NCI-H345 treated with DMSO at 0.1 percent for 48 hours (cell line): ENCODE measurements around the gene KDM5A.
"Not testable (repeated sequence)": the region's sequence is repeated elsewhere in the genome, so short reads cannot be mapped to it uniquely, and the experiment has no call there.

Source experiments
- DNase-seq: peaks from one replicate; lab custom pipeline; 2025; ENCODE audit not compliant: unreplicated experiment; lab: John Stamatoyannopoulos, UW

Gene KDM5A

DNA sequence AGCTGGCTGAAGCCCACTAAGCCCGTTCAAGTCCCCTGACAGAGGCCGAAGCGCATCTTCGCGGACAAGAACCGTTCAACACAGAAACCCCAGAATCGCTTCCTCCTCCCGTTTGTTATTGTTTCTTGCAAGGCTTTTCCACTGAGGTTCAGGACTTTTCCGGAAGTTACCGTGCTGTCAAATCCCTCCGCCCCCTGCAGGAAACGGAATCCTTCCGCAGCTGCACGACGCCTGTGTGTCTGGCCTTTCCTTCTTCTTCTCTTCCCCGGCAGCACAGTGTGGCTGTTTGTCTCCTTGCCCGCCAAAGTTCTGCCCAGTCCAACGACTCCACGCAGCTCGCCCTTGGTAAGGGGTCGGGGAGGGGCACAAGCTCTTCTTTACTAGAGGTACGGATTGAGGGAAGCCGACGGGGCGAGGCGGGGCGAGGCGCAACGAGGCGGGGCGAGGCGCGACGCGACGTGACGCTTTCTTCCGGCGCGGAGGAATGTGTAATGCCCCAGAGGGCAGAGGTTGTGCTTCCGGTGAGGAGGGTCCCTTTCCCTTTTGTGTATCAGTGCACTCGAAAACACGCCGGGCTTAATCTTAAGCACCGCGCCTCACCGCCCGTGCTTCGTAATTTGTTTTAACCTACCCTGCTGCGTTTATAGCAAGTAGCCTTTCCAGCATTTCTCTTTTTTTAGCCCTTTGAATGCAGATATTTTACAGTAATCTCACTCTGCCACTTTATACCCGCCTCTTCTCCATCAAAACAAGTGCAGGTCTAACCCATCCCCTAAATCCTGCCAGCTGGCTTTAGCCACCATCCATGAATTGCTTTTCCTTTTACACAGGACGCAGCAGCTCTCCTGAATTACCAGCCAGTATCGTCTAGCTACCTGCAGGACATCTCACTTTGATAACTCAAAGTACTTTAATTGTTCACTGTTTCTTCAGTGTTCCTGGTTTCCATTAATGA lies at the start of gene KDM5A:
TSS of gene KDM5A (minus strand) at position 179 of the 955 bp plus-strand sequence. CDS start 229 bp downstream, outside the sequence.
- DNase-seq: no peak

DNA sequence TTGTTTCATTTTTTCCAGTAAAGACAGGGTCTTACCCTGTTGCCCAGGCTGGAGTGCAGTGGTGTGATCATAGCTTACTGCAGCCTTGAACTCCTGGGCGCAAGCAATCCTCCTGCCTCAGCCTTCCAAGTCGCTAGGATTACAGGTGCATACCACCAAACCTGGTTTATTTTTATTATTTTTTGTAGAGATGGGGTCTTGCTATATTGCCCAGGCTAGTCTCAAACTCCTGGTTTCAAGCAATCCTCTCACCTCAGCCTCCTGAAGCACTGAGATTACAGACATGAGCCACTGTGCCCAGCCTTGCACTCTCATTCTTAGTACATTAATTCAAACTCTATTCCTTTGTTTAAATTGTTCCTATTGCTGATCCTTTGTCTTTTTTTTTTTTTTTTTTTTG lies 46.6 kb upstream of the KDM5A start:
- DNase-seq: not testable (repeated sequence)

DNA sequence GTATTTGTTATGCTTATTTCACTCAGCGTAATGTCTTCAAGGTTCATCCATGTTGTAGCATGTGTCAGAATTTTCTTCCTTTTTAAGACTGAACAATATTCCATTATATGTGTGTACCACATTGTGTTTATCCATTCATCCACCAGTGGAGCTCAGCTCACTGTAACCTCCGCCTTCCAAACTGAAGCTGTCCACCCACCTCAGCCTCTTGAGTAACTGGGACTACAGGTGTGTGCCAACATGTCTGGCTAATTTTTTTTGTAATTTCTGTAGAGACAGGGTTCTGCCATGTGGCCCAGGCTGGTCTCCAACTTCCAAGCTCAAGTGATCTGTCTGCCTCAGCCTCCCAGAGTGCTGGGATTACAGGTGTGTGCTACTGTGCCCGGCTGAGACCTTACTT lies 33.4 kb upstream of the KDM5A start:
- DNase-seq: no peak

DNA sequence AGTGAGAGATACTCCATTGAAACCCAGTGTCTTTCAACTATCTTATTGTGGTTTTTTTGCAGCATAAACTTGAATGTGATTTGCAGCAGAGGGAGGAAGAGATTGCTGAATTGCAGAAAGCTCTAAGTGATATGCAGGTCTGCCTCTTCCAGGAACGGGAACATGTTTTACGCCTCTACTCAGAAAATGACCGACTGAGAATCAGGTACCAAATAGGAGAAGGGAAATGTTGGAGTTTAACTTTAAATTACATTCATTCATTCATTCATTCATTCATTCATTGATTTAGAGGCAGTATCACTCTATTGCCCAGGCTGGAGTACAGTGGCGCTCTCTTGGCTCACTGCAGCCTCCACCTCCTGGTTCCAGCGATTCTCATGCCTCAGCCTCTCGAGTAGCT lies 29.3 kb upstream of the KDM5A start:
- DNase-seq: no peak

DNA sequence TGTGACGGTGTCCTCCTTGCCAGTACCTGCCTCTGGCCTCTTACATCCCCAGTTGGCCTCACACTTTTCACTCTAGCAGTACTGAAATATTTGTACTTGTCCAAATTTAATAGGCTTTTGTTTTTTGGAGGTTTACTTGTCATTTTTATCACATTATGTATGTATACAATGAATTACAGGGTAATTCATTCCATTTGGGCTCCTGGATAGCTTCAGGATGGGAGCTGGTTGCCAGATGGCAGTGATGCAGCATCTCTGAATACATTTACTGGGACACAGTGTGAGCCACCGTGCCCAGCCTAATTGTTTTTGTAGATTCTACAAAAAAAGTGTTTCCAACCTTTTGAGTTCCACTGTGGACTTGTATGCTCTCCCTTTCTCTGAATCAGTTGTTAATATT lies 25.7 kb upstream of the KDM5A start:
- DNase-seq: no peak

DNA sequence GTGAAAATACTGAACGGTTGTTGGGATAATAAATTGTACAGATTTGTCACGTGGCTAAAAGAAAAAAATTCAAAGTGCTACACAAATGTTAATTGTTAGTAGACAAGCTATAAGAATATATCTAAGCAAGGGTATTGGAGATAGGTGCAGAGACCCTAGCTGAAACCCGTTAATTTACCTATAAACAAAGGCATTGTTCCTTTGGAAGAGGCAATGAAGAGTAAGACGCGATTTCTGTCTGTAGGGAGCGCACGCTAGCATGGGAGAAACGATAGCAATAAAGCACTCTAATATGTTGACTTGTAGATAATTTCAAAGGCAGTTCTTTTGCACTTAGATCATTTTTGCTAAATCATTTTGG lies 12.9 kb upstream of the KDM5A start:
- DNase-seq: no peak

DNA sequence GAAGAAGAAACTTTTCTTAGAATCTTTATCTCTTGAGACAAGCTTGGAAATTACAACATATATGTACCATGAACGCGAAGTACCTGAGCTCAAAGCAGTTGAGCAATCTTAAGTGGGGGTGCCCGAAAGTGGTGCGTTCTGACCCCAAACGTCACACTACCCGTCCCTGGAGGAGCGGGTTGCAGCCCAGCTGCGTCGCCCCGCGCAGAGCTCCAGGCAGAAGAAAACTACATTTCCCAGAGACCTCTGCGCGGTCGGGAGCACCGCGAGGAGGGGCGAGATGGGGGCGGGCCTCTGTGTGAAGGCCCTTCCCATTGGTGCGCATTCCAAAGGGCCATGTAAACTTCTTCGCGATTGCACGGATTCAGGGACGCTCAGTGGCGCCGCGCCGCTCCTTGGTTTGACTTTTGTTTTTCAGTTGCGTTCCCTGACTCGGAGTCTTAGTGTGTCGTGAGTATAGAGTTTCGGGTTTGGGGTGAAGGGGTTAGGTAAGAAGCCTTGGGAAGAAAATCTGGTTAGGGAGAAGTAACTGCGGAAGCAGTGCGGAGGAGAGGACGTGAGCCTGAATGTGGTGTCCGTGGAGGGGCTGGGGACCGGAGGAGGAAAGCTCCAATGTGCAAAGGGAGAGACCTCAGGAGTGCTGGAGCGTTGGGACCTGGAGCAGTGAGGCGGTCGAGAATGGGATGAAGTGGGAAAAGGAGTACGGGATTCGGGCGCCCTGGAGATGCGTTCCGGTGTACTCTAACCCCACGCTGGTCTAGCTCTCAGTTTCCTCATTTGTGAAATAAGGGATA lies 12.3 kb upstream of the KDM5A start, which contains the start of gene CCDC77:
TSS of gene CCDC77 (plus strand) at position 410 of the 794 bp plus-strand sequence. CDS start 7,740 bp downstream, outside the sequence.
- DNase-seq: no peak

DNA sequence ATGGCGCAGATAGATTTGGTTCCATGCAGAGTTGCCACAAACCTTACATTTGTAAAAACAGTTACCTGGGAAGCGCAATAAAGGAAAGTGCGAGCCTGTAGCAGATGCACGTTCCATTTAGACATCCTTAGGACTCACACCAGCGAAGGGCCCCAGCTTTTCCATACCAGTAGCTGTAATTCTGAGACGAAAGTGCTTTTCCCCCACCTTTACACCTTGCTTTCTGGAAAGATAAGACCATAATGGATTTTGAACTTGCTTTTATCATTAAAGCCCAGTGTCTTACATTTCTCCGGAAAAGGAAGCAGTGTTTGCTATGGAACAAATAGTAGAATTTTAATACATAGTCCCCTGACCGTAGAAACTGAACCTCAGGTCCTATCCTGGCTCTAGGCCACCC lies 11.7 kb upstream of the KDM5A start:
- DNase-seq: no peak

DNA sequence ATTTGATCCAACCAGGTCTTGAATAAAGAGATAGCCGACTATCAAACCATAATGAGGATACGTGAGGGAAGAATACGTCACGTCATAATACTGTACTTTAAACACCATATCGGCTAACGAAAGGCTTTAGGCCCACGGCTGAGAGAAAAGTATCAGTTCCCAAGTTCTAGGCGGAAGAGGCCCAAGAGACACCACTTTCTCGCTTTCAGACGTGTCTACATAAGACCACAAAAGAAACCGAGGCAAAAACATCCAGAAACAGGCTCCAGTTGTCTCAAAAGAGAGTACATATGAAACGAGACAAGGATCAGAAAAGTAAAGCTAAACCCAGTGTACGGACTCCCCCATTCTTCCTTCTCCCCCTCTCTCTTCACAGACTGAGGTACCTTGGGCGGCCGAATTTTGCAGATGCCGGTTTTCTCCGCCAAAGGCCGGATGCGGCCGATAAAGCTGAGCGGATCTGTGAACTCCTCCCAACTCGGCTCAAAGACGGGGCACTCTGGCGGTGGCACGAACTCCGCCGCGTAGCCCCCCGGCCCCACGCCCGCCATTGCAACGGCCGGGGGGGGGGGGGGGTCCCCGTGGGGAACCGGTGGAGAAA lies 479 bp downstream of the KDM5A start:
- DNase-seq: no peak

DNA sequence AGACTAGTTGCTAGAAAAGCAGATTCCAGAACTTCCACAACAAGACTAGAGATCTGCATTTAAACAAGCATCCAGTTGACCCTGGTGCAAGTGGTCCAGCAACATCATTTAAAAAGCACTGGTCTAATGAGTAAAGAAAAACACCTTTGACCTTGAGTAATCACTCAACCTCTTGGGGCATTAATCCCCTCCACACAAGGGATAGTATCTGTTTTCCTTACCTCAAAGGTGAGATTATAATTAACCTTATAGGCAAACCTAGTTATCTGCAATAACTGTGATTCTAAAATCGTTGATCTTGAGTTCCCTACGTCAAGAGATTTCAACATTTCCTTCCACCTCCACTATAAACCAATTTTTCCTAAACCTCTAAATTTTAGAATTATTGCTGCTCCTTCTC lies 1.1 kb downstream of the KDM5A start:
- DNase-seq: no peak

DNA sequence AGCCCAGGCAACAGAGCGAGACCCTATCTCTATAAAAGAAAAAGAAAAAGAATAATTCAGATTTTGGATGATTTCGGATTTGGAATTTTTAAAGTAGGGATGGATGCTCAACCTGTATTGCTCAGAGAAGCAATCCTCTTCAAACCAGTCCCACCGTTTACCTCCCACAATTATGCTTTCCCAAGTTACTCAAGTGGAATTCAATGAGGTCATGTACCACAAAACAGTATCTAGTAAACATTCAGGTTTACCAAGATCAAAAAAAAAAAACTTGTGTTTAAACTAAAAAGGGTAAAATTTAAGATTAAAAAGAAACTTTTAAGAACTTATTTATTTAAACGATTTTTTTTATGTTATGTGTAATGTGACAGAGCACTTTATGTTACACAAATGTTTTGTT lies 2.5 kb downstream of the KDM5A start:
- no peak for DNase-seq

DNA sequence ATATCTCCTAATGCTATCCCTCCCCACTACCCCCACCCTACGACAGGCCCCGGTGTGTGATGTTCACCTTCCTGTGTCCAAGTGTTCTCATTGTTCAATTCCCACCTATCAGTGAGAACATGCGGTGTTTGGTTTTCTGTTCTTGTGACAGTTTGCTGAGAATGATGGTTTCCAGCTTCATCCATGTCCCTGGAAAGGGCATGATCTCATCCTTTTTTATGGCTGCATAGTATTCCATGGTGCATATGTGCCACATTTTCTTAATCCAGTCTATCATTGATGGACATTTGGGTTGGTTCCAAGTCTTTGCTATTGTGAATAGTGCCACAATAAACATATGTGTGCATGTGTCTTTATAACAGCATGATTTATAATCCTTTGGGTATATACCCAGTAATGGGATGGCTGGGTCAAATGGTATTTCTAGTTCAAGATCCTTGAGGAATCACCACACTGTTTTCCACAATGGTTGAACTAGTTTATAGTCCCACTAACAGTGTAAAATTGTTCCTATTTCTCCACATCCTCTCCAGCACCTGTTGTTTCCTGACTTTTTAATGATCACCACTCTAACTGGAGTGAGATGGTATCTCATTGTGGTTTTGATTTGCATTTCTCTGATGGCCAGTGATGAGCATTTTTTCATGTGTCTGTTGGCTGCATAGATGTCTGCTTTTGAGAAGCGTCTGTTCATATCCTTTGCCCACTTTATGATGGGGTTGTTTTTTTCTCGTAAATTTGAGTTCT lies 18.2 kb downstream of the KDM5A start:
- DNase-seq: not testable (repeated sequence)

DNA sequence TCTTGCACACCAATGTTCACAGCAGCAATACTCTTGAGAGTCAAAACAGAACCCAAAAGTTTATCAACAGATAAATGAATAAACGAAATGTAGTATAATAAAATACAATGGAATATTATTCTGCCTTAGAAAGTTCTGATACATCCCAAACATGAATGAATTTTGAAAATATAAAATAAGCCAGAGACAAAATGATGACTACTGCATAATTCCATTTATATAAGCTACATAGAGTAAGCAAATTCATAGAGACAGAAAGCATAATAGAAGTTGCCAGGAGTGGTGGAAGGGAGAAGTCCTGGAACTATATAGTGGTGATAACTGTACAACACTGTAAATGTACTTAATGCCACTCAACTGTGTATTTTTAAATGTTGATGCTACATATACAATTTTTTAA lies 21.1 kb downstream of the KDM5A start:
- DNase-seq: no peak

DNA sequence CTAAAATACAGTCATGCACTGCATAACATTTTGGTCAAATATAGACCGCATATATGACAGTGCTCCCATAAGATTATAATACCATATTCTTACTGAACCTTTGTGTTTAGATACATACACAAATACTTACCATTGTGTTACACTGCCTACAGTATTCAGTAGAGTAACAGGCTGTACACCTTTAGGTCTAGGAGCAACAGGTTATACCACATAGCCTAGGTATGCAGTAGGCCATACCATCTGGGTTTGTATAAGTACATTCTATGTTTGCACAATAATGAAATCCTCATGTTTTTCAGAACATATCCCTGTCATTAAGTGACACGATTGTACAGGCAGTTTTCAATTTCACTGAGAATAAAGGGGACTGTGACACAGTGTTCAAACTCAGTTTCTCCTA lies 22.3 kb downstream of the KDM5A start:
- DNase-seq: no peak

DNA sequence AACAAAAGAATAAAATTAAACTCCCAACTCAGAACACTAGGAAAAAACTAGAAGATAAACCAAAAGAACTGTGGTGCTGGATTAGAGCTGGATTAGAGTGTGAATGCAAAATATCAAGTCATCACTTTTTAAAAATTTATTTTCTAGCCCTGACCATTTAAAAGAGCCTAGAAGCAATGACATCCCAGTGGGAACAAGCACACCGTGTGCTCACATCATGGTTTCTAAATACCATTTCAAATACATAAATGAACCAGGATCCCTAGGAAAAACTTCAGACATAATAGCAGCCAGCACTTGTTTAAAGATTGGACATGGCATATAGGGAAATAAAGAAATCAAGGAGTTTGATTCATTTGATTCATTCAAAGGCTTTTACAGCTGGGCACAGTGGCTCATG lies 30.0 kb downstream of the KDM5A start:
- no peak for DNase-seq

DNA sequence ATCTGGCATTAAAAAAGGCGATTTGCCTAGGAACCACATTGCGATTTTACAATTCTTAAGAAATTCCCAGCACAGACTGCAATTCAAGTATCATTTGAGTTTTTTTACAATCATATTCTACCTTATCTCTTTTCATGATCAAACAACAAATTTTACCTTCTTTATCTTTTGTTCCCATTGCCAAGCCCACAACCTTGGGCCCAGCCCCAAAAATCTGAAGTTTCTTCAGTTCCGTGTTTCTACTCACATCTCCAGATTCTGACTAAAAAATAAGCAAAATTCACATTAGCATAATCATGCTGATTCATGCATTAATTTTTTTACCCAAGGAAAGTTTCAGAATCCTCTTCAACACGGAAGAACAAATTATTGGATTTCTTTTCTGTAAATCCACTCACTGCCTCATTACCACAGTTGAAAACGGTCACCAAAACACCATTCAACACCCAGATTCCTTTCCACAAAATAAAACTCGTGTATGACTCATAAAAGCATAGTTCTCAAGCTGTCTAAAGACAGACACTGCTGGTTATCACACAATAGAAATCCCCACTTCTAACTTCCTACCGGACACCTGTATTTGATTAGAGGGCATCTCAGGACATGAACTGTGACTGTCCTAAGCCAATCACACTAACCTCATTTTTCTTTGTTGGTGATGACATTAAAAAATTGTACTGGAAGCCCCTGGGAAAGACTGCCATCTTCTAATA lies 32.7 kb downstream of the KDM5A start:
- no peak for DNase-seq

DNA sequence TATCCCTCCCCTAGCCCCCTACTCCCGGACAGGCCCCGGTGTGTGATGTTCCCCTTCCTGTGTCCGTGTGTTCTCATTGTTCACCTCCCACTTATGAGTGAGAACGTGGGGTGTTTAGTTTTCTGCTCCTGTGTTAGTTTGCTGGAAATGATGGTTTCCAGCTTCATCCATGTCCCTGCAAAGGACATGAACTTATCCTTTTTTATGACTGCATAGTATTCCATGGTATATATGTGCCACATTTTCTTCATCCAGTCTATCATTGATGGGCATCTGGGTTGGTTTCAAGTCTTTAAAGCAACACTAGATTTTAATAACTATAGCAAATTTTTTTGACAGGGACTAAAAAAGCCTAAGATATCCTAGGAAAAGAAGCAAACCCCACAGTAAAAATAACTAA lies 37.9 kb downstream of the KDM5A start:
- DNase-seq: not testable (repeated sequence)

DNA sequence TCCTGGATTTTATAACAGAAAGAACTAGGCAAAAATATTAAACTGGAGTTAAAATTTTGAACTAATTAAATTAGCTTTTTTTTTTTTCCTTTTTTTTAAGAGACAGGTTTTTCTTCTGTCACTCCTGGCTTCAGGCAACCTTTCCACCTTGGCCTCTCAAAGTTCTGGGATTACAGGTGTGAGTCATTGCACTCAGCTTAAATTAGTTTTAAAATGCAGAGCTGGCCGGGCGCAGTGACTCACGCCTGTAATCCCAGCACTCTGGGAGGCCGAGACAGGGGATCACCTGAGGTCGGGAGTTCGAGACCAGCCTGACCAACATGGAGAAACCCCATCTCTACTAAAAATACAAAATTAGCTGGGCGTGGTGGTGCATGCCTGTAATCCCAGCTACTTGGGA lies 39.5 kb downstream of the KDM5A start:
- not testable (repeated sequence) for DNase-seq

DNA sequence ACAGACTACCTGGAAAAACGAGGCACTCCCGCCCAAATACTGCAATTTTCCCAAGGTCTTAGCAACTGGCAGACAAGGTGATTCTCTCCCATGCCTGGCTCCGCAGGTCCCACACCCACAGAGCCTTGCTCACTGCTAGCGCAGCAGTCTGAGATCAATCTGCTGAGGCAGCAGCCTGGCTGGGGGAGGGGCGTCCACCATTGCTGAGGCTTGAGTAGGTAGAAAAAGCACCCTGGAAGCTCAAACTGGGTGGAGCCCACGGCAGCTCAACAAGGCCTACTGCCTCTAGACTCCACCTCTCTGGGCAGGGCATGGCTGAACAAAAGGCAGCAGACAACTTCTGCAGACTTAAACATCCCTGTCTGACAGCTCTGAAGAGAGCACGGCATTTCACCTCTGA lies 46.1 kb downstream of the KDM5A start:
- not testable (repeated sequence) for DNase-seq

DNA sequence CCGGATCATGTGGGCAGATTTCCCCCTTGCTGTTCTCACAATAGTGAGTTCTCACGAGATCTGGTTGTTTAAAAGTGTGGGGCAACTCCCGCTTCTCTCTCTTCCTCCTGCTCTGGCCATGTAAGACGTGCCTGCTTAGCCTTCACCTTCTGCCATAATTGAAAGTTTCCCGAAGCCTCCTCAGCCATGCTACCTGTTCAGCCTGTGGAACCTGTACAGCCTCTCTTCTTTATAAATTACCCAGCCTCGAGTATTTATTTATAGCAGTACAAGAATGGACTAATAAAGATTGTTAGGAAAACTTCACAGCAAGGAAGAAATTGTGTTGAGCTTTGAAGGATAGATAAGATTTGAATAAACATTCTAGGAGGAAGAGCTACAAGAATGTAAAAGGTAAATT lies 52.1 kb downstream of the KDM5A start:
- no peak for DNase-seq
